SKM-1 (cell line): Measurements from ENCODE around the gene METAP1D.

ENCODE experiments used
- DNase-seq: peaks from one replicate; lab custom pipeline; 2025; ENCODE audit not compliant: unreplicated experiment; lab: John Stamatoyannopoulos, UW

METAP1D gene

GRCh38 chr2:172079416-172079815, 79.7 kb downstream of the METAP1D start:
- DNase-seq = no peak

DNA sequence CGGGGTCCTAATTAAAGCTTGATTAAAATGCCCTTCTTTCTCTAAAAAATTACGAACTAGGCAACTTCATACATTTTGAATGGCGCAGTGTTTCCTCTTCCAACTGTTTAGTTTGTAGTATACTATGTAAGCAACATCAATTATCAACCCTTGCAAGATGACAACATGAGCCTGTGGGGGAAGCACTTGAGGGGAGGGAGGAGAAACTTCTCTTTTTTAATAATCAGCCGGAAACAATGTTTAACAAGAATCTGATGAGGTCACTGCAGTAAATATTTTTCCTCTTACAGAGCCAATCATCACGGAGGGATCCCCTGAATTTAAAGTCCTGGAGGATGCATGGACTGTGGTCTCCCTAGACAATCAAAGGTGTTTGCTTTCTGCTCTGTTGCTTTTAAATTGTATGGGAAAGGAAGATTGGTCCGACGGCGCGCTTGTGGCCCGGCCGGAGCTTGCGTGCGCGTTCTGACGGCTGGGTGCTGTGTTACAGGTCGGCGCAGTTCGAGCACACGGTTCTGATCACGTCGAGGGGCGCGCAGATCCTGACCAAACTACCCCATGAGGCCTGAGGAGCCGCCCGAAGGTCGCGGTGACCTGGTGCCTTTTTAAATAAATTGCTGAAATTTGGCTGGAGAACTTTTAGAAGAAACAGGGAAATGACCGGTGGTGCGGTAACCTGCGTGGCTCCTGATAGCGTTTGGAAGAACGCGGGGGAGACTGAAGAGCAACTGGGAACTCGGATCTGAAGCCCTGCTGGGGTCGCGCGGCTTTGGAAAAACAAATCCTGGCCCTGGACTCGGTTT, 80.3 kb downstream of the METAP1D start:
- DNase-seq = no peak

GRCh38 chr2:172080641-172081220, 81.0 kb downstream of the METAP1D start:
- no peak for DNase-seq

DNA sequence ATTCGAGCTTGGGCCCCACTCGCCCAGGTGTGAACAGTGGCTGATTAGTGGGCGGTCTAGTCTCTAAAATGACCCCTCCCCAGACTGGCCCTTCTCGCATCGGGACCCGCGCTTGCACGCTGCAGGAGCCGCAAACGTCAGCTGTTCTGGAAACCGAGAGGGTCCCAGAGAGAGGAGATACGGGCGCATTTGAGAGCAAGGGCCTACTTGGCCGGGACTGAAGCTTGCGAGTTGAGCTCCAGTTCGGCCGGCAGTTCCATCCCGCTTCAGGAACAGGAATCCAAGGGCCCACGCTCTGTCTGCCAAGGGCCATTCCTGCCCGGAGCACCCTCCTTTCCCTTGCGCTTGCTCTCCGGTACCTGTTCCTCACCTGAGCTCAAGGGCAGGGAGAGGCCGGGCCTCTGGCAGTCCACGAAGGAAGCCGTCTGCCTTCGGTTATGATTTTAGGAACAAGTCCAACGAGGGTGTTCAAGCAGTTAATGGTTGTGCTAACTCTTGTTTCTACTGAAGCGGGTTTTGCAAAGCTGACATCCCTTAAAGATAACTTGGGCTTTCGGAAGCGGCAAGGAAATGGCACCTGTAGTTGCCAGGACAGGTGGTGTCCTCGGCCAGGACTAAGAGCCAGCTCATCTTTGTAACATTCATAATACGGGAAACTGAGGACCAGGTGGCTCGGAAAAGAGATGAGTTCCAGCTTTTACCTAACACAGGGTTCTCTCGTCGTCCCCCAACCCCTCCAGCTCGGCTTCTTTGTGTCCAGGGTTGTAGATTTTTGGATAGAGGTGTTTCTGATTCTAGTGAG, 81.7 kb downstream of the METAP1D start:
- no peak for DNase-seq

DNA sequence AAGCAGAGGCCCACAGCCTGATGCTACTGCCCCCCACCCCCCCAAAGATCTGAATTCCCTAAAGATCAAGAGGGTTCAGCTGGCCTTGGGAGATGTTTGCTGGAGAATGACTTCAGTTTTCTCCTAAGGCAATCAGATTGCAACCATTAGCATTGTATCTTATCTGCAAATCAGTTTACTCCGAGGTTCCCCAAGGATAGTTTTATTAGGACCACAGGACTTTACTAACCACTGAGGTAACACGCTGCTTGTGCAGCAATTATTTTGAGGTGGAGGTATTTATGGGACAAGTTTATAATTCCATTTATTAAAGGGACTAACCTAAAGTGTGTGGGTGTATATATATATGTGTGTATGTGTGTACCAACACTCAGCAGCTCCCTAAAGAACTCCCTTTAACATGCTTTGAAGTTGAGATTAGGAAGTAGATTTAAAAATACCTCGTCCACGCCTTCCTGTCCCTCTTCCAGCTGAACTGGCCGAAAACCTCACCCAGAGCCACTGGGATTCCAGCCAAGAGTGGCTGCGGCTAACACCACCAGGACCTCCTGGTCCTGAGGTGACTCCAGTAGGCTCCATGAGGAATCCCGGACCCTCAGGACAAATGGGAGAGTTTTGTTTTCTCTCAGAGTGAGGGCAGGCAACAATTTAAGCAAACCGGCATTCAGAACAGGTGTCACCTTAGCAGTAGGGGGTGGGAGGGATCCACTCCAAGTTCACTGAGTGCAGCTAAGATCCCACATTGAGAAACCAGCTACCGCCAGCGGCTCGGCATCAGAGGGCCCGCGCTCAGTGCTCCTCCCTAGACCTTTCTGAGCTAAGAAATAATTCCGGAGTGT, 82.6 kb downstream of the METAP1D start:
- DNase-seq = no peak

DNA sequence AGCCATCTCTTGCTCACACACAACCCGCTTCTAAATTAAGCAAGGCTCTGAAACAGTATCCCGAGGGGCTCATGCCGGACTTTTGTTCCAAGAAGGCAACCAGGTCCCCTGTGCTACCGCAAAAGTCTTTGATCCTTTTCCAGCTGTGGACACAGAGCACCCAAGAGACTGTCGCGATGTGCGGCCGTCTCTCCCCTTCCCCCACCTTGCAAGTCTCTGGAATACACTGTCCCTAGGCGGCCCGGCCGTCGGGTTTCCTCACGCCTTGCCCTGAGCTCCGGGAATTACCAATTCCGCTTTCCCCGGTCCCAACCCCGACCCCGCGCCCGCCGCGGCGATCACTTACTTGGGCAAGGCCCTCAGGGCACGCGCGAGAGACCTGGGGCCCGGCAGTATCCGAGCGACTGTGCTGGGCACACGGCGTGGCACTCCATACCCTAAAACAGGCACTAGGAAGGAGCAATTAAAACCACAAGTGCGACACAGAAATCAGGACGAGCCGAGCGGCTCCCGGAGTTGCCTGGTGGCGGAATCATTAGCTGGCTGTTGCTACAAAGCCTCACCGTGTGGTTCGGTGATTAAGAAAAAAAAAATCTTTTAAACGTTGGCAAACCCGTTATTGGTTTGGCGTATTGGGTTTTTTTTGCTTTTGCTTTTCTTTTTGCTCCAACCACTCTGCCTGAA, 83.3 kb downstream of the METAP1D start:
- DNase-seq = no peak

- no peak for DNase-seq
Observed at GRCh38 chr2:172083628-172084394, 84.1 kb downstream of the METAP1D start.

- no peak for DNase-seq
Observed at GRCh38 chr2:172084395-172084644, 84.6 kb downstream of the METAP1D start.

DNA sequence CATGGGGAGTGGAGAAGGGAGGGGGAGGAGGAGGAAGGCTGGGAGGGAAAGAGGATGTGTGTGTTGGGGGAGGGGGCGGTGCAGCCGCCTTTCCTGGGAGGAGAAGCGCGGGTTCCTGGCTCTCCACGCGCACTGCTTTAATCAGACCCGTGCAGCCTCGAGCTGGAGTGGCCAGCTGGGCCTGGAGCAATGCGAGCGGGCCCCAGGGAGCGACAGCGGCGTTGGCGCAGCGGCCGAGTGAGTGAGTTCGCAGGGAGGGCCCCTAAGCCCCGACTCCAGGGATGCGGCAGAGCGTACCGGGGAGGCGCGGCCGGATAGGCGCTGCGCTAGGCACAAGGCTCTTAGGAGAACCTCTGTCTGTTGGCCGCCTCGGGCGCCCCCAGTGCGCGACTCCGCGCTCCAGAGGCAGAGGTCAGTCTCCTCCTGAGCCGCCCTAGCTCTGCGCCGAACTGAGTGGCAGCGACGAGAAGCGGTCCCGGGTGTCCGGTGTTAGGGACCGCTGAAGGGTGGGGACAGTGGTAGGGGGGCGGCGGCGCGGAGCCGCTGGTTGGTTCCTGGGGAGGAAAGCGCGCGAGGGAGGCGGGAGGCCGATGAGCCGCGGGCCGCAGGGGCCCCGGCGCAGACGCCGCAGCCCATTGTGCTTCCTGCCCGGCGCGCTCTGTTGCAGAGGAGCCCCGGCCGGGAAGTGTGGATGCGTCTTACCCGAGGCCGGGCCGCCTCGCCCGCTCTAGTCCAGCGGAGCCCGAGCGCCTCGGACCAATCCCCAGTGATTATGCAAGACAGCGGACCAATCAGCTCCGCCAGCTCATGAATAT, 85.1 kb downstream of the METAP1D start:
- DNase-seq = peak; percentile 69

- no peak for DNase-seq
Observed at GRCh38 chr2:172085460-172086159, 85.9 kb downstream of the METAP1D start, which contains the start of gene DLX1. Gene DLX1, plus strand, starts transcription at chr2:172085507. Its CDS starts 171 bp downstream, at chr2:172085678.

GRCh38 chr2:172086241-172087206, 86.8 kb downstream of the METAP1D start:
- DNase-seq = no peak

- DNase-seq = no peak
Observed at GRCh38 chr2:172087207-172087779, 87.5 kb downstream of the METAP1D start.

DNA sequence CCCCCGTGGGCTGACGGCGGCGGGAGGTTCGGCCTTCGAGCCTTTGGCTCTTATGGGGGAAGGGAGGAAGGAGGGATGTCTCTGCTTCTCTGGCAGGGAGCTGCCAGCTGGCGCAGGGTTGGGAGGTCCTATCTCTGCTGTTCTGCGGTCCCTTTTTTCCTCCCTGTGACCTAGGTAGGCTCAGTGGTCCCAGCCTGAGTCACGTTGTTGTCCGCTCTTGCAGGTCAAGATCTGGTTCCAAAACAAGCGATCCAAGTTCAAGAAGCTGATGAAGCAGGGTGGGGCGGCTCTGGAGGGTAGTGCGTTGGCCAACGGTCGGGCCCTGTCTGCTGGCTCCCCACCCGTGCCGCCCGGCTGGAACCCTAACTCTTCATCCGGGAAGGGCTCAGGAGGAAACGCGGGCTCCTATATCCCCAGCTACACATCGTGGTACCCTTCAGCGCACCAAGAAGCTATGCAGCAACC, 88.1 kb downstream of the METAP1D start:
- DNase-seq = no peak

DNA sequence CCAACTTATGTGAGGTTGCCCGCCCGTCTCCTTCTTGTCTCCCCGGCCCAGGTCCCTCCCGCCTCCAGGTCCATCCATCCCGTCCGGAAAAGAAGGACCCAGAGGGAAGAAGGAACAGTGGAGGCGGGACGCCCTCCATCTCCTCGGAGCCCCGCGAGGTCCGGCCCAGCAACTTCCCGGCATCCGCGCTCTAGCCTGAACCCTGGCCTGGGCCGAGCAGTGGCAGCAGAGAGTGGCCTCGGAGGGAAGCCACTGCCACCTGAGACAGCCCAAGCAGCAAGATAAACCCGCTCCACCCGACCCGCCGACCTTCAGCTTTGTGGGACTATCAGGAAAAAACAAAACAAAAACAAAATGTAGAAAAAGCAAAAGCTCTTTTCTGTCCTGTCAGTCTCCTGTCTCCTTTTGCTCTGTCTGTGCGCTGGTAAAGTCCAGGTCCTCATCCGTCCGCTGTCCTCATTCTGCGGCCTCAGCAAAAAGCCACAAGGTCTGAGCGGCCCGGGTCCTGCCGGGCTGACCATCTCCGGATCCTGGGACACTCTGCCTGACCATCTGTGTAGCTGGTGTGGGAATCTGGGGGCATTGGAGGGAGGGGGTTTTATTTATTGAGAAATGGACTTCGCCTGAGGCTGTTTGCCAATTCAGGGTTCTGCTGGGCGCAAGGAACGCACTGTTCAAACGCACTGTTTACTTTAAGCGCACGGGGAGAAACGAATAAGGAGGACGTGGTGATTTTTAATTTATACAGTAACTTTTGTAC, 88.7 kb downstream of the METAP1D start:
- no peak for DNase-seq

DNA sequence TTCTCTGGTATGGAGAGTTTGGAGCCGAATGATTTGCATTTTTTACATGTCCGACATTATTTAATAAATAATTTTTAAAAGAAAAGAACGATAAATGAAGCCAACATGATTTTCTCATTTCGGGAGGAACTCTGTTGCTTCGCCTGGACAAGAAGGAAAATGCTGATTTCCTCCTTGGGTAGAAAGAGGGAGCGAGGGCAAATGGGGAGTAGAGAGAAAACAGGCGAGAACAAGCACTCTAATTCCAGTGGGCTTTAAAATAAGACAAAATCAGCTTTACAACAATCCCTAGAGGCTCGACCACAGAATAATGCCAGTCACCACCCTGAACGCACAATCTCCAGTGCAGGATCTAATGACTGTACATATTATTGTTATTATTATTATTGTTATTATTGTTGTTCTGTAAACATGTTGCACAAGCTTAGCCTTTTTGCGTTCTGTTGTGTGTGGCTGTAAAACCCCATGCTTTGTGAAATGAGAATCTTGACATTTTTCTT, 89.3 kb downstream of the METAP1D start:
- no peak for DNase-seq

- DNase-seq = no peak
Observed at GRCh38 chr2:172089633-172090032, 89.9 kb downstream of the METAP1D start.
